ENCODE measurements around the gene NDUFA11. TPM values are rescaled to one million over a fixed set of nuclear protein-coding genes. Genes with fewer than 3 reads are reported as not detected.
"Not testable (repeated sequence)": the region's sequence is repeated elsewhere in the genome, so short reads cannot be mapped to it uniquely, and the experiment has no call there.

Gene NDUFA11
- total and polyA plus RNA-seq, 5 donors from 2014 or later: 120 to 499 (median 444) TPM

DNA sequence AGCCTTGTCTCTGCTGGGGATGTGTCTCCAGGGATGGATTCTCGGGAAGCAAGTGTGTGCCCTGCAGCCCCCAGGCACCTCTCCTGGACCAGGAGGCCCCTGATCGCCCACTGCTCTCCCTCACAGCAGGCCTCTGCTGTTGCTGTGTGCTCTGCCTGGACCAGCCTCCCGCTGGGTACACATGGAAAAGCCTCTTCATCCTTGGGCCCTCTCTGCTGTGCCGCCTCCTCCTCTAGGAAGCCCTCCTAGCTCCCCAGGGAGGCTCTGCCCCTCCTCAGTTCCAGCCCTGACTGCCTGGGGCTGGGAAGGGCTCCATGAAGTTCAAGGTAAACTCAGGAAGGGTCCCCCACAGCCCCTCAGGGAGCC lies 12.0 kb downstream of the NDUFA11 start:
- Mint-ChIP-seq H3K27me3 (peaks cover 8% of the 10 kb centered on the region), H3K36me3 (no peaks in the 10 kb centered on the region), H3K27ac (no peak overlapping the region), H3K4me1 (peaks cover 0 to 4% (median 0%) of the 10 kb centered on the region in 4 donors), H3K4me3 (no peak overlapping the region), H3K9me3 (no peaks in the 10 kb centered on the region)
- H3K27me3 ChIP-seq (ENCODE audit: control insufficient read depth, insufficient read depth, low read length): no peaks in the 10 kb centered on the region
- ATAC-seq (ENCODE audit: low read depth in 2 of 2) (no peak), DNase-seq (no peak)
- H3K27ac ChIP-seq (ENCODE audit: insufficient read depth, low read length, poor library complexity, severe bottlenecking): no peak overlapping the region
- H3K36me3 ChIP-seq (ENCODE audit: control insufficient read depth, insufficient read depth, low read length): peaks cover 15% of the 10 kb centered on the region
- H3K4me3 ChIP-seq (ENCODE audit: low read depth, low read length): no peak overlapping the region
- H3K9me3 ChIP-seq (ENCODE audit: control insufficient read depth in 2 of 2, low read length in 2 of 2): no peaks in the 10 kb centered on the region
- peaks cover 5% of the 10 kb centered on the region for H3K4me1 ChIP-seq (ENCODE audit: control insufficient read depth, insufficient read depth, low read length, poor library complexity, severe bottlenecking)

DNA sequence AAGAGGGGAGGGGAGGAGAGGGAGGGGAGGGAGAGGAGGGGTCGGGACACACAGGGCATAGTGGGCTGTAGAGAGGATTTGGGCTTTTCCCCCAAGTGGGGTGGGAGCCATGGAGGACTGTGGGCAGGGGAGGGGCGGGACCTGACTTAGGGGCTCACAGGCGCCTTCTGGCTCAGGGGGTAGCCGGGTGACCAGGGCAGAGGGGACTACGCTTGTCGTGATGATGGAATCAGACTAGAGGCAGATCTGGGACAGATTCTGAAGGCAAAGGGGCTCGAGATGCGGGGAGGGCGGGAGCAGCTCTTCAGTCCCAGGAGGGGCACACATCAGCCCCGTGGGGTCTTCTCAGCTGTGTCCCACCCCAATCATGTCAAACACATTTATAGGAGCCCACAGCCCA lies 13.5 kb downstream of the NDUFA11 start:
- Mint-ChIP-seq H3K36me3 (no peaks in the 10 kb centered on the region), H3K27ac (no peak overlapping the region), H3K9me3 (no peaks in the 10 kb centered on the region), H3K4me3 (no peak overlapping the region), H3K4me1 (peaks cover 0 to 4% (median 0%) of the 10 kb centered on the region in 4 donors), H3K27me3 (peaks cover 8% of the 10 kb centered on the region)
- Histone ChIP-seq H3K27me3 (ENCODE audit: control insufficient read depth, insufficient read depth, low read length) (no peaks in the 10 kb centered on the region), H3K9me3 (ENCODE audit: control insufficient read depth in 2 of 2, low read length in 2 of 2) (no peaks in the 10 kb centered on the region), H3K36me3 (ENCODE audit: control insufficient read depth, insufficient read depth, low read length) (peaks cover 2% of the 10 kb centered on the region), H3K4me1 (ENCODE audit: control insufficient read depth, insufficient read depth, low read length, poor library complexity, severe bottlenecking) (peaks cover 5% of the 10 kb centered on the region), H3K27ac (ENCODE audit: insufficient read depth, low read length, poor library complexity, severe bottlenecking) (no peak overlapping the region), H3K4me3 (ENCODE audit: low read depth, low read length) (no peak overlapping the region)
- DNase-seq (no peak), ATAC-seq (ENCODE audit: low read depth in 2 of 2) (no peak)

DNA sequence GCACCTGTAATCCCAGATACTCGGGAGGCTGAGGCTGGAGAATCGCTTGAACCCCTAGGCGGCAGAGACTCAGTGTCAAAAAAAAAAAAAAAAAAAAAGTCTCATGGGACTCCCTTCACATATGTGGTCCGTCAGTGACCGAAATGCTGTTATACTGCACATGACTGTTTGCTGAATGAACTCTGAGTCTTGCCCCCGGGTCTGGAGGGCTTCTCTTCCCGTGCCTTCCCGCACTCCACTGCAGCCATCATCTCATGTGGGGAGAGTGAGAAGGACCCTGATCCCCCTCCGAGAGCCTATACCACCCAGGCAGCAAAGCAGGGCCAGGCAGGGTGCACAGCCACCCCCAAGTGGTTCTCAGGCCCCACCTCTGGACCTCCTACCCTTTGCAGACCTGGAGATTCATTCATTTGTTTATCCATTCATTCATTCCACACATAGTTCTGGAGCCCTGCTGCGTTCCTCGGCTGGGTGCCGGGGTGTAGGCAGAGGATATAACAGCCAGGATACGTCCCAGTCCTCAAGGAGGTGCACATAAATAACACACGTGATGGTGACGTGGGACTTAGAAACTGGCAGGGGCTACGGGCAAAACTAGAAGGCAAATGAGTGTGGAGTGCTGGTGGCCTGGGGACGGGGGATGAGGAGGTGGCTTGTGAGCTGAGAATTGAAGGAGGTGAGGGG lies 14.2 kb downstream of the NDUFA11 start:
- no peaks in the 10 kb centered on the region for H3K36me3 ChIP-seq (ENCODE audit: control insufficient read depth, insufficient read depth, low read length)
- no peaks in the 10 kb centered on the region for H3K27me3 ChIP-seq (ENCODE audit: control insufficient read depth, insufficient read depth, low read length)
- H3K27me3 Mint-ChIP-seq: peaks cover 8% of the 10 kb centered on the region
- H3K4me3 ChIP-seq (ENCODE audit: low read depth, low read length): no peak overlapping the region
- peaks cover 0 to 4% (median 0%) of the 10 kb centered on the region in 4 donors for H3K4me1 Mint-ChIP-seq
- no peaks in the 10 kb centered on the region for H3K9me3 ChIP-seq (ENCODE audit: control insufficient read depth in 2 of 2, low read length in 2 of 2)
- ATAC-seq (ENCODE audit: low read depth in 2 of 2): no peak
- no peak overlapping the region for H3K27ac ChIP-seq (ENCODE audit: insufficient read depth, low read length, poor library complexity, severe bottlenecking)
- no peaks in the 10 kb centered on the region for H3K36me3 Mint-ChIP-seq
- H3K9me3 Mint-ChIP-seq: no peaks in the 10 kb centered on the region
- DNase-seq: no peak
- peak overlapping the region in 1 of 4 donors; percentile 31 for H3K4me3 Mint-ChIP-seq
- peak overlapping the region in 1 of 3 donors; percentile 46 for H3K27ac Mint-ChIP-seq
- peaks cover 5% of the 10 kb centered on the region for H3K4me1 ChIP-seq (ENCODE audit: control insufficient read depth, insufficient read depth, low read length, poor library complexity, severe bottlenecking)

DNA sequence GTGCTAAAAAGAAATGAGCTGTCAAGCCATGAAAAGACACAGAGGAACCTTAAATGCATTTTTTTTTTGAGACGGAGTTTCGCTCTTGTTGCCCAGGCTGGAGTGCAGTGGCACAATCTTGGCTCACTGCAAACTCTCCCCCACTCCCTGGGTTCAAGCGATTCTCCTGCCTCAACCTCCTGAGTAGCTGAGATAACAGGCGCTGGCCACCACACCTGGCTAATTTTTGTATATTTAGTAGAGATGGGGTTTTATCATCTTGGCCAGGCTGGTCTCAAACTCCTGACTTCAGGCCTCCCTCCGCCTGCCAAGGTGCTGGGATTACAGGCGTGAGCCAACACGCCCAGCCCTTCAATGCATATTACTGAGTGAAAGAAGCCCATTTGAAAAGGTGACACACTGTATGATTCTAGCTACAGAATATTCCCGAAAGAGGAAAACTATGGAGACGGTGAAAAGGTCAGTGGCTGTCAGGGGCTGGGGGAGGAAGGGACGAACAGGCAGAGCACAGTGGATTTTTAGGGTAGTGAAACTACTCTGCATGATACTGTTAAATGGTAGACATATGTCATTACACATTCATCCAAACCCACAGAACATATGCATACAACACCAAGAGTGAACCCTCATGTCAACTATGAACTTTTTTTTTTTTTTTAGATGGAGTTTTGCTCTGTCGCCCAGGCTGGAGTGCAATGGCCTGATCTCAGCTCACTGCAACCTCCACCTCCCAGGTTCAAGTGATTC lies 19.4 kb downstream of the NDUFA11 start:
- H3K4me1 ChIP-seq (ENCODE audit: control insufficient read depth, insufficient read depth, low read length, poor library complexity, severe bottlenecking); ATAC-seq (ENCODE audit: low read depth in 2 of 2); H3K27ac ChIP-seq (ENCODE audit: insufficient read depth, low read length, poor library complexity, severe bottlenecking); DNase-seq; H3K4me1 Mint-ChIP-seq; H3K9me3 ChIP-seq (ENCODE audit: control insufficient read depth in 2 of 2, low read length in 2 of 2); H3K9me3 Mint-ChIP-seq; H3K36me3 ChIP-seq (ENCODE audit: control insufficient read depth, insufficient read depth, low read length); H3K4me3 ChIP-seq (ENCODE audit: low read depth, low read length); H3K36me3 Mint-ChIP-seq; H3K4me3 Mint-ChIP-seq; H3K27me3 ChIP-seq (ENCODE audit: control insufficient read depth, insufficient read depth, low read length); H3K27ac Mint-ChIP-seq: not testable (repeated sequence)
- H3K27me3 Mint-ChIP-seq: peaks cover 15% of the 10 kb centered on the region

DNA sequence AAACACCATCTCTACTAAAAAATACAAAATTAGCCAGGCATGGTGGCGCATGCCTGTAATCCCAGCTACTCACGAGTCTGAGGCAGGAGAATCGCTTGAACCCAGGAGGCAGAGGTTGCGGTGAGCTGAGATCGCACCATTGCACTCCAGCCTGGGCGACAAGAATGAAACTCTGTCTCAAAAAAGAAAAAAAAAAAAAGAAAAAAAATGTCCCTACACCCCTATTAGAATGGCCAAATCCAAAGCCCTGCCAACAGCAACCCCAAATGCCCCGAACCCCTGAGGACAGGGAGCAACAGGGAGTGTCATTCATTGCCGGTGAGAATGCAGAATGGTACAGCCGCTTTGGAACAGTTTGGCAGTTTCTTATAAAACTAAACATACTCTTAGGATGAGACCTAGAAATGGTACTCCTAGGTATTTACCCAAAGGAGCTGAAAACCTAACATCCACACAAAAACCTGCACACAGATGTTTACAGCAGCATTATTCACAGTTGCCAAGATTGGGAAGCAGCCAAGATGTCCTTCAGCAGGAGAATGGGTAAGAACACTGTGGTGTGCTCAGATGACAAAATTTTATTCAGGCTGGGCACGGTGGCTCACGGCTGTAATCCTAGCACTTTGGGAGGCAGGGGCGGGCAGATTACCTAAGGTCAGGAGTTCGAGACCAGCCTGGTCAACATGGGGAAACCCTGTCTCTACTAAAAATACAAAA lies 20.3 kb downstream of the NDUFA11 start:
- not testable (repeated sequence) for H3K4me1 ChIP-seq (ENCODE audit: control insufficient read depth, insufficient read depth, low read length, poor library complexity, severe bottlenecking)

DNA sequence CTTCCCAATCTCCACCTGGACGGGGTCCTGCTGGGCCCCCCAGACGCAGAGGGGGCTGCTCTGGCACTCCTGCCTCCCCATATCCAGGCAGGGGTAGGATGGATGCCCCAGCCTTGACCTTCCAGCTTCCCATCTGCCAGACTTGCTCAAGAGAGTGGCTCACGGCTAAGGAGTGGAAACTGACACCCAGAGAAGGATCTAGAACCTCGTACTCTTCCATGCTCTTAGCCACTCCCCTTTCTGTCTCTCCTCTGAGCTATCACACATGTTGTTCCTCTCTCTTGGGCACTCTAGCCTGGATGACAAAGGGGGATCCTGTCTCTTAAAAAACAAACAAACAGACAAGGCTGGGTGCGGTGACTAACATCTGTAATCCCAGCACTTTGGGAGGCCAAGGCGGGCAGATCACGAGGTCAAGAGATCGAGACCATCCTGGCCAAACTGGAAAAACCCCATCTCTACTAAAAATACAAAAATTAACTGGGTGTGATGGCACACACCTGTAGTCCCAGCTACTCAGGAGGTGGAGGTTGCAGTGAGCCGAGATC lies 21.1 kb downstream of the NDUFA11 start:
- no peak overlapping the region for H3K27ac Mint-ChIP-seq
- no peaks in the 10 kb centered on the region for H3K4me1 Mint-ChIP-seq
- DNase-seq (no peak), ATAC-seq (ENCODE audit: low read depth in 2 of 2) (no peak)
- Histone ChIP-seq H3K4me3 (ENCODE audit: low read depth, low read length) (no peak overlapping the region), H3K9me3 (ENCODE audit: control insufficient read depth in 2 of 2, low read length in 2 of 2) (no peaks in the 10 kb centered on the region), H3K27ac (ENCODE audit: insufficient read depth, low read length, poor library complexity, severe bottlenecking) (no peak overlapping the region), H3K4me1 (ENCODE audit: control insufficient read depth, insufficient read depth, low read length, poor library complexity, severe bottlenecking) (no peaks in the 10 kb centered on the region), H3K27me3 (ENCODE audit: control insufficient read depth, insufficient read depth, low read length) (no peaks in the 10 kb centered on the region), H3K36me3 (ENCODE audit: control insufficient read depth, insufficient read depth, low read length) (no peaks in the 10 kb centered on the region)
- H3K27me3 Mint-ChIP-seq: peaks cover 10% of the 10 kb centered on the region
- no peak overlapping the region for H3K4me3 Mint-ChIP-seq
- H3K36me3 Mint-ChIP-seq: no peaks in the 10 kb centered on the region
- no peaks in the 10 kb centered on the region for H3K9me3 Mint-ChIP-seq

More for the DNA sequence above, 20.3 kb downstream of the NDUFA11 start:
- not testable (repeated sequence) for H3K4me1 Mint-ChIP-seq; H3K27me3 ChIP-seq (ENCODE audit: control insufficient read depth, insufficient read depth, low read length); H3K36me3 Mint-ChIP-seq; ATAC-seq (ENCODE audit: low read depth in 2 of 2); H3K4me3 Mint-ChIP-seq; H3K9me3 Mint-ChIP-seq; H3K4me3 ChIP-seq (ENCODE audit: low read depth, low read length); H3K27ac ChIP-seq (ENCODE audit: insufficient read depth, low read length, poor library complexity, severe bottlenecking); H3K27ac Mint-ChIP-seq; H3K9me3 ChIP-seq (ENCODE audit: control insufficient read depth in 2 of 2, low read length in 2 of 2); DNase-seq; H3K36me3 ChIP-seq (ENCODE audit: control insufficient read depth, insufficient read depth, low read length)
- H3K27me3 Mint-ChIP-seq: peaks cover 17% of the 10 kb centered on the region

DNA sequence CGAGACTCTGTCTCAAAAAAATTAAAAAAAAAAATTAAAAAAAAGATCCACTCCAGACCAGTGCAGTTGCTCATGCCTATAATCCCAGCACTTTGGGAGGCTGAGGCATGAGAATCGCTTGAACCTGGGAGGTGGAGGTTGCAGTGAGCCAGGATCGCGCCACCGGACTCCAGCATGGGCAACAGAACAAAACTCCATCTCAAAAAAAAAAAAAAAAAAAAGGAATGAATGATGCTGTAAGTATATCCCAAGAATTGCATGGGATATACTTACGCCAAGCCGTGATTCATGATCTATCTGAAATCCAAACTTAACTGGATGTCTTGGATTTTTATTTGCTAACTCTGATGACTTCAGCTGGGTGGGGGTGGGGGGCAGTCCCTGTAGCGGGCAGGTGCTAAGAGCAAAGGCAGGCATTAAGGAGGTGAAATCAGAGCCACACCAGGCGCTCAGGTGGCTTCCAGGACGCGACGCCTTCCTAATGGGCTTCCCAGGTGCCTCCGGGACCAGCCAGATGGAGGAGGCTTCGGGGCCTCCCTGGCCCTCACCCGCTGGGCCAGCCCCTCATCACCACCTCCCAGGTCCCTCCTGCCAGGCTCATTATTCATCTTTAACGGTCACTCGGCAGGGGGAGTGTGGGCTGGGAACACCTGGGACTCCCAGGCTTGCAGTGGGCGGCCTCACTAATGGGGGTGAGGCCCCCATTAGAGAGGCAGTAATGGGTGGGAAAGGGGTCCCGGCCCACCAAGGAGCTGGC lies 21.9 kb downstream of the NDUFA11 start:
- ATAC-seq (ENCODE audit: low read depth in 2 of 2): no peak
- H3K9me3 ChIP-seq (ENCODE audit: control insufficient read depth in 2 of 2, low read length in 2 of 2): no peaks in the 10 kb centered on the region
- Mint-ChIP-seq H3K27me3 (peaks cover 10% of the 10 kb centered on the region), H3K27ac (no peak overlapping the region), H3K4me3 (no peak overlapping the region), H3K36me3 (no peaks in the 10 kb centered on the region), H3K9me3 (no peaks in the 10 kb centered on the region), H3K4me1 (no peaks in the 10 kb centered on the region)
- no peaks in the 10 kb centered on the region for H3K4me1 ChIP-seq (ENCODE audit: control insufficient read depth, insufficient read depth, low read length, poor library complexity, severe bottlenecking)
- H3K27ac ChIP-seq (ENCODE audit: insufficient read depth, low read length, poor library complexity, severe bottlenecking): no peak overlapping the region
- H3K36me3 ChIP-seq (ENCODE audit: control insufficient read depth, insufficient read depth, low read length): no peaks in the 10 kb centered on the region
- no peaks in the 10 kb centered on the region for H3K27me3 ChIP-seq (ENCODE audit: control insufficient read depth, insufficient read depth, low read length)
- DNase-seq: no peak
- H3K4me3 ChIP-seq (ENCODE audit: low read depth, low read length): no peak overlapping the region
